Measurements from ENCODE around the gene NUP153. TPM values are rescaled to one million over a fixed set of nuclear protein-coding genes. Genes with fewer than 3 reads are reported as not detected.

NUP153 gene
- total and polyA plus RNA-seq, 10 of the 15 experiments (the other 5 are each of a cell fraction or from before 2014, with no cell fraction given) = 13.9 to 77.7 (median 56.2) TPM

DNA sequence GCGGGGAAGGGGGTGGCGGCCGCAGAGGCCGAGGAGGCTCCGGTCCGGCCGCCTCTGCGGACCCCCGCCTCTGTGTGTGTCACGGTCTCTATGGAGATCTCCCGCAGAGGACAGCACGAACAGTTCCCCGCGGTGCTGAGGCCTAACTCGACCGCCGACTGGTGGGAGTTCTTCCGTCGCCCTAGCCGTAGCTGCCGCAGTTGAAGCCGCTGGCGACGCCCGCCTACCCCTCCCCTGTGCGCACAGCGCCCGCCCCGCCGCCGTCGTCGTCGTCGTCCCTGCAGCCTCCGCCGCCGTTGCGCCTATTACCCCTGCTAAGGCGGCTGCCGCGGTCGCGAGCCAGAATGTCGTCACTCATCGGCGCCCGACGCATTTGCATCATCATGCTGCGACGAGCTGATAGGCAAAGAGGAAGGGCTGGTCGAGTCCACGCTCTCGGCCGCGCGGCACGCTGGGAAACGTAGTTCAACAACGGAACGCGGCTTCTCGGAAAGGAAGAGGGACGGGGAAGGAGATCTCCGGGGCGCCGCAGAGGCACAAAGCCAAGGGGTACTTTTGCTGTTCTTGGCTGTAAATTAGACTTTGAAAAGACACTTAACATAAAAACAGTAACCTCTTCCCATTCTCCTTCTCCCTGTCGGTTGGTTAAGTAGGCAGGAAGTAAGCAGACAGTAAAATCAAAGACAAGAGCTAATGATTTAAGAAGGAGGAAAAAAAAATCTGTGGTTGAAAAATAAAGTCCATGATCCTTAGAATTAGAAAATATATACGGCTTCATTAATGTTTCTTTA is at the start of gene NUP153 (continued):
- TF ChIP-seq E2F8 (IDR thresholded peaks at IDR 0.05; ENCODE audit: low read depth, partially characterized antibody) (peak; percentile 86), POLR2AphosphoS5 (IDR thresholded peaks at IDR 0.05; ENCODE audit: low read length) (peak; percentile 87), FOXM1 (IDR thresholded peaks at IDR 0.05; ENCODE audit: low read depth, low read length) (no peak; the same call in 1 of the 2 replicates), RUNX3 (IDR thresholded peaks at IDR 0.05; ENCODE audit: low read length) (peak; percentile 84), ETV6 (conservative IDR thresholded peaks at IDR 0.05 in 1 of 2, IDR thresholded peaks at IDR 0.05 in 1 of 2; ENCODE audit: borderline replicate concordance in 1 of 2, low read depth in 1 of 2) (no peak), JUNB (IDR thresholded peaks at IDR 0.05) (no peak), JUND (IDR thresholded peaks at IDR 0.05; ENCODE audit: low read depth, low read length) (0 out of 2 replicates have a peak, but pooled peaks have one; percentile 12), BCL11A (IDR thresholded peaks at IDR 0.05; ENCODE audit: low read depth, low read length) (peak; percentile 49; the same call in 1 of the 2 replicates), ZNF274 (IDR thresholded peaks at IDR 0.05; ENCODE audit: insufficient read depth, insufficient read length) (no peak), EZH2 (IDR thresholded peaks at IDR 0.05; ENCODE audit: borderline replicate concordance, control insufficient read depth, low read depth, low read length) (no peak), FOXK2 (IDR thresholded peaks at IDR 0.05) (peak; percentile 58), ZBTB4 (CRISPR knock-in tag; IDR thresholded peaks at IDR 0.05) (no peak), CREM (IDR thresholded peaks at IDR 0.05; ENCODE audit: low read depth) (peak; percentile 100), SP1 (IDR thresholded peaks at IDR 0.05; ENCODE audit: low read depth, low read length) (peak; percentile 76), TCF12 (IDR thresholded peaks at IDR 0.05; ENCODE audit: low read depth, low read length) (no peak; the same call in 1 of the 2 replicates), ZNF384 (IDR thresholded peaks at IDR 0.05; ENCODE audit: borderline replicate concordance, low read depth, low read length) (0 out of 2 replicates have a peak, but pooled peaks have one; percentile 6), POLR2AphosphoS2 (IDR thresholded peaks at IDR 0.05; ENCODE audit: low read depth, low read length) (peak; percentile 35; the same call in 1 of the 2 replicates)
- TF ChIP-seq, protein P1, sequence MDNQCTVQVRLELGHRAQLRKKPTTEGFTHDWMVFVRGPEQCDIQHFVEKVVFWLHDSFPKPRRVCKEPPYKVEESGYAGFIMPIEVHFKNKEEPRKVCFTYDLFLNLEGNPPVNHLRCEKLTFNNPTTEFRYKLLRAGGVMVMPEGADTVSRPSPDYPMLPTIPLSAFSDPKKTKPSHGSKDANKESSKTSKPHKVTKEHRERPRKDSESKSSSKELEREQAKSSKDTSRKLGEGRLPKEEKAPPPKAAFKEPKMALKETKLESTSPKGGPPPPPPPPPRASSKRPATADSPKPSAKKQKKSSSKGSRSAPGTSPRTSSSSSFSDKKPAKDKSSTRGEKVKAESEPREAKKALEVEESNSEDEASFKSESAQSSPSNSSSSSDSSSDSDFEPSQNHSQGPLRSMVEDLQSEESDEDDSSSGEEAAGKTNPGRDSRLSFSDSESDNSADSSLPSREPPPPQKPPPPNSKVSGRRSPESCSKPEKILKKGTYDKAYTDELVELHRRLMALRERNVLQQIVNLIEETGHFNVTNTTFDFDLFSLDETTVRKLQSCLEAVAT (IDR thresholded peaks at IDR 0.05) = peak; percentile 39

All from GM12878 (cell line).